GM12872 (cell line): ENCODE data around the gene GPR32.

Source experiments
- CTCF ChIP-seq: IDR thresholded peaks from 3 replicates; pipeline ENCODE4 v1.5.1; 2011; ENCODE audit warnings: low read depth, mild to moderate bottlenecking, low read length, moderate library complexity; ENCODE audit not compliant: insufficient read depth

GPR32 gene

DNA sequence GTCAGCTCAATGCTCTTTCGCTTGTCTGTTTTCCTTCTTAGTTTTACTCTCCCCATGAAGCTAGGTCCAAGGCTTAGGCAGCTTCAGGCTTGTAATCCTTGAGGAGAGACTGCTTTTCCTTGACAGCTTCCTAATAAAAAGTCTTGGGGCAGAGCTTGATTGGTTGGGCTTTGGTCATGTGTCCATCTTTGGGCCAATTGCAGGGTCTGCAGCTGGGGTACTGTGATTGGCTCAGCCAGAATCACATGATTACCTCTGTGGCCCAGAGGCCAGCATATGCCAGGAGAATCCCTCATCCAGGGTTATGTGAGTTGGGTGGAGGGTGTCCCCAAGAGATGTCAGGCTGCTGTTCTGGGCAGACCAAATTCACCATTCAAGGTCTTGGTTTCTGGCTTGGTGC lies 45.2 kb downstream of the GPR32 start:
- TF ChIP-seq CTCF, result no peak

- TF ChIP-seq CTCF, result no peak
Measured at GRCh38 chr19:50817941-50818858, 47.9 kb downstream of the GPR32 start.

GRCh38 chr19:50818859-50819472 lies 48.7 kb downstream of the GPR32 start:
- no peak for TF ChIP-seq CTCF

DNA sequence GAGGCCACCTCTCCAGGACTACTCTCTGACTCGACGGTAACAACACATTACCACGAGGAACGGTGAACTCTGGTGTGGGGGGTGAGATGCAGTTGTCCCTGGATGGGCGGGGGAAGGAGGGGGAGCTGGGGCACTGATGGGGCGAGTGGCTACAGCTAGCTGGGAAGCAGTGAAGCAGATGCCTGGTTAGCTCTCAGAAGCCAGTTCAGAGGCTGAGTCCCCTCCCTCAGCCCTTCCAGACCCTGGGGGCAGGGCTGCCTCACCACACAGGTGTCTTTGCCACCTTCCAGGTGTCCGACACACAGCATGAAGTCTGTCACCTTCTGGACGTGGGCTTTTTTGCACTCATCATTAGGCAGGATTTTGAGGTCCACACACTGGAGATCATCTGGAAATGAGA lies 49.4 kb downstream of the GPR32 start:
- TF ChIP-seq CTCF, result no peak

- no peak for TF ChIP-seq CTCF
Measured at GRCh38 chr19:50820086-50820485, 49.8 kb downstream of the GPR32 start.

DNA sequence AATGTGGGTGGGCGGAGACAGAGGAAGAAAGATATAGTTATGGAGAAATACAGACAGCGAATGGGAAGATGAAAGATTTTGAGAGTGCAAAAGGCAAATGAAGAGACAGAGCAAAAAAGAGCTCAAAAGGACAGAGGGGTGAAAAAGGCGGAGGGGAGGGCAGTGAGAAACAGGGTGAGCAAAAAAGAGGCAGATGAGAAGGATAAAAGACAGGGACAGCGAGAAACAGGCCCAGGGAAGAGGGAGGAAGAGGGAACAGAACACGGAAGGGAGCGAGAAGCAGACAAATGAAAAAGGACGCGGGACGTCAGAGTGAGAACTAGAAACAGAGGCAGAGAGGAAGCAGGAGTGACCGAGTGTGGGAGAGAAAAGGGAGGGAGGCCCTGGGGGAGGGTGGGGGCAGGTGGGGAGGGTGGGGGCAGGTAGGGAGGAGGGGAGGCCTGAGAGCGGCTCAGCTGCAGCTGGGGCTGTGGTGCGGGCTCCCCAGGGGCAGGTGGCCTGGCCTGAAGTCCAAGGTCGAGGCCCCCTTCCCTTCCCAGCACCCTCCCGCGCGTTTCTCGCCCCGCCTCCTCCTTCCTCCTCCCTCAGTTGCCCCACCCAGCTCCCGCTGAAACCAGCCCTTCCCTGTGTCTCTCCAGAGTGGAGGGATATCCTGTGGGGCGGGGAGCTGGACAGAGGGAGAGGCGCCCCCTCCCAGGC lies 50.4 kb downstream of the GPR32 start:
- no peak for TF ChIP-seq CTCF

- TF ChIP-seq CTCF, result no peak
Measured at GRCh38 chr19:50821248-50821612, 51.0 kb downstream of the GPR32 start.
